ENCODE results near the gene SLC25A22.

SLC25A22 gene

DNA sequence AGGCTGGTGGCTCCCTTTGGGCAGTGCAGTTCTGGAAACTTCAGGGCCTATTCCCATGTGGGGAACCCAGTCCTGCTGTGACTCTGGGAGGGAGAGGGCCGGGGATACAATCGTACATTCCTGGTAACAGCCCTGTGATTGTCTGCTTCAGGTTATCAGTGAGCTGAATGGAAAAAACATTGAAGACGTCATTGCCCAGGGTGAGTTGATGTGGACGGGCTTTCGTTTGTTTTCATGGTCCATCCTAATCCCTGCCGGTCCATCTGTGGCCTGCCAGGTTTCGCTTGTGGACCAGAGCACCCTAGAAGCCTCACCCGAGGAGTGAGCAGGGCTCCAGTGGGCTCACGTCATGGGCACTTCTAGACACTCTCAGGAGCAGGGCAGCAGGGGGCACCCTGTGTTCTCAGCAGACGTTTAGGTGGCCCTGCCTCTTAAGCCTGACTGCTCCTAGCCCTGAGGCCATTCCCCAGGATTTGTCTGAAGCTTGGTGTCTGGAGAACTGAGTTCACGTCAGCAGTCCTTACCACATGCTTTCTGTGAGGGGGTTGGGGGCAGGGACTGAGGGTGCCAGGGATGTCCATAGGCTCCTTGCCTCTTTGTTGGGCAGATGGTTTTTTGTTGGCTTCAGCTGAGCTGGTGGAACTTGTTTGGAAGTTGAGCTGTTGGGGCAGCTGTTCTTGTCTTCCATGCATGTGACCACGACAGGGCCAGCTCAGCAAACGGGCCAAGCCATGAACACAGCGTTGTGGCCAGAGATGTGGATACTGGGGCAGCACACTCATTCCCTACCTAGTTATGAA, 13.6 kb upstream of the SLC25A22 start:
- 85% methylated on average over 14 of the region's 14 CpGs for WGBS

DNA sequence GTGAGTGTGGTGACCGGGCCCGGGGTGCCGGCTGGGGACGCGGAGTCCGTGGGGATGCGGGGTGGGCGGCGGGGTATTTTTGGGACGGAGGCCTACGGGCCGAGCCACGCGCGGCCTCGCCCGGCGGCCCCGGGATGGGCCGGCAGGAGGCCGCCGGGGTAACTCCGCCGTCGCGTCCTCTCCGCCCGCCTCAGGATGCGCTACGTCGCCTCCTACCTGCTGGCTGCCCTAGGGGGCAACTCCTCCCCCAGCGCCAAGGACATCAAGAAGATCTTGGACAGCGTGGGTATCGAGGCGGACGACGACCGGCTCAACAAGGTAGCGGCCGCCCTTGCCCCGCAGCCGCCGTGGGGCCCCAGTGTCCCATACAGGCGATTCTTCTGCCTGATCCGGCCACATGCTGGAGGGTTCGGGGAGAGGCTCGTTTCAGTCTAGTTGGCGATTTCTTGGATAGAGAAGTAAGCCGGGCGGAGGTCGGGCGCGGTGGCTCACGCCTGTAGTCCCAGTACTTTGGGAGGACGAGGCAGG, 12.0 kb upstream of the SLC25A22 start:
- Histone ChIP-seq H2AFZ (ENCODE audit: low read depth, low read length) (no peak overlapping the region), H3K27ac (ENCODE audit: low read length, poor library complexity, severe bottlenecking) (no peak overlapping the region), H3K9ac (ENCODE audit: low read length) (peak overlapping the region; percentile 90), H3K4ac (ENCODE audit: low read depth in 1 of 2, low read length in 2 of 2) (peak overlapping the region; percentile 79 to 83), H4K91ac (ENCODE audit: low read length) (peak overlapping the region; percentile 78), H3K36me3 (ENCODE audit: control insufficient read depth in 1 of 2, insufficient read depth in 2 of 2, low read depth in 1 of 2, low read length in 2 of 2) (peaks cover 30 to 35% of the 10 kb centered on the region in 2 experiments), H3K4me3 (ENCODE audit: insufficient read depth in 1 of 2, low read depth in 1 of 2, low read length in 2 of 2) (peak overlapping the region; percentile 83 to 90), H2BK15ac (ENCODE audit: low read depth, poor library complexity, severe bottlenecking) (peak overlapping the region; percentile 12), H3K27me3 (ENCODE audit: control insufficient read depth in 1 of 2, insufficient read depth in 1 of 2, low read length in 2 of 2) (no peaks in the 10 kb centered on the region), H3K14ac (ENCODE audit: low read length in 2 of 2) (peak overlapping the region in 1 of 2 experiments; percentile 5), H3K79me1 (replicated peaks; ENCODE audit: low read length, poor library complexity, severe bottlenecking) (peaks cover 12% of the 10 kb centered on the region), H2AK5ac (ENCODE audit: low read length, severe bottlenecking) (peak overlapping the region; percentile 57), H2BK120ac (ENCODE audit: low read depth, low read length) (no peak overlapping the region), H2BK12ac (ENCODE audit: low read length in 2 of 2) (no peak overlapping the region), H2BK5ac (ENCODE audit: low read depth, low read length, poor library complexity, severe bottlenecking) (no peak overlapping the region), H4K8ac (ENCODE audit: low read length) (no peak overlapping the region), H3K4me1 (ENCODE audit: control insufficient read depth, insufficient read depth, low read depth, low read length) (peaks cover 25% of the 10 kb centered on the region), H3K23ac (ENCODE audit: low read length in 2 of 2) (peak overlapping the region in 1 of 2 experiments; percentile 86), H3K9me3 (ENCODE audit: control insufficient read depth, low read length) (no peaks in the 10 kb centered on the region), H3K18ac (ENCODE audit: low read depth in 1 of 2, low read length in 2 of 2) (peak overlapping the region; percentile 75 to 81), H3K4me2 (ENCODE audit: low read length, poor library complexity, severe bottlenecking) (peak overlapping the region; percentile 67)
- no peak for DNase-seq
- under 1% methylated on average over 35 of the region's 55 CpGs for WGBS

More for the DNA sequence above, 13.6 kb upstream of the SLC25A22 start:
- no peak overlapping the region for H2BK12ac ChIP-seq (ENCODE audit: low read length in 2 of 2)
- H3K23ac ChIP-seq (ENCODE audit: low read length in 2 of 2) = no peak overlapping the region
- H3K4me1 ChIP-seq (ENCODE audit: control insufficient read depth, insufficient read depth, low read depth, low read length) = peaks cover 21% of the 10 kb centered on the region
- H3K9ac ChIP-seq (ENCODE audit: low read length) = peak overlapping the region; percentile 90
- H3K9me3 ChIP-seq (ENCODE audit: control insufficient read depth, low read length) = no peaks in the 10 kb centered on the region
- no peak overlapping the region for H4K91ac ChIP-seq (ENCODE audit: low read length)
- peak overlapping the region; percentile 67 for H3K4me2 ChIP-seq (ENCODE audit: low read length, poor library complexity, severe bottlenecking)
- peaks cover 12% of the 10 kb centered on the region for H3K79me1 ChIP-seq (replicated peaks; ENCODE audit: low read length, poor library complexity, severe bottlenecking)
- no peak overlapping the region for H2BK5ac ChIP-seq (ENCODE audit: low read depth, low read length, poor library complexity, severe bottlenecking)
- no peak overlapping the region for H2BK15ac ChIP-seq (ENCODE audit: low read depth, poor library complexity, severe bottlenecking)
- no peak overlapping the region for H2AFZ ChIP-seq (ENCODE audit: low read depth, low read length)
- H3K36me3 ChIP-seq (ENCODE audit: control insufficient read depth in 1 of 2, insufficient read depth in 2 of 2, low read depth in 1 of 2, low read length in 2 of 2) = peaks cover 30 to 48% of the 10 kb centered on the region in 2 experiments
- no peak overlapping the region for H3K27ac ChIP-seq (ENCODE audit: low read length, poor library complexity, severe bottlenecking)
- peak; percentile 38 for DNase-seq
- no peak overlapping the region for H3K4ac ChIP-seq (ENCODE audit: low read depth in 1 of 2, low read length in 2 of 2)
- peak overlapping the region; percentile 30 for H2AK5ac ChIP-seq (ENCODE audit: low read length, severe bottlenecking)
- H3K14ac ChIP-seq (ENCODE audit: low read length in 2 of 2) = no peak overlapping the region
- H3K18ac ChIP-seq (ENCODE audit: low read depth in 1 of 2, low read length in 2 of 2) = no peak overlapping the region
- H3K27me3 ChIP-seq (ENCODE audit: control insufficient read depth in 1 of 2, insufficient read depth in 1 of 2, low read length in 2 of 2) = no peaks in the 10 kb centered on the region
- no peak overlapping the region for H2BK120ac ChIP-seq (ENCODE audit: low read depth, low read length)
- peak overlapping the region; percentile 31 for H4K8ac ChIP-seq (ENCODE audit: low read length)
- H3K4me3 ChIP-seq (ENCODE audit: insufficient read depth in 1 of 2, low read depth in 1 of 2, low read length in 2 of 2) = peak overlapping the region in 1 of 2 experiments; percentile 83

DNA sequence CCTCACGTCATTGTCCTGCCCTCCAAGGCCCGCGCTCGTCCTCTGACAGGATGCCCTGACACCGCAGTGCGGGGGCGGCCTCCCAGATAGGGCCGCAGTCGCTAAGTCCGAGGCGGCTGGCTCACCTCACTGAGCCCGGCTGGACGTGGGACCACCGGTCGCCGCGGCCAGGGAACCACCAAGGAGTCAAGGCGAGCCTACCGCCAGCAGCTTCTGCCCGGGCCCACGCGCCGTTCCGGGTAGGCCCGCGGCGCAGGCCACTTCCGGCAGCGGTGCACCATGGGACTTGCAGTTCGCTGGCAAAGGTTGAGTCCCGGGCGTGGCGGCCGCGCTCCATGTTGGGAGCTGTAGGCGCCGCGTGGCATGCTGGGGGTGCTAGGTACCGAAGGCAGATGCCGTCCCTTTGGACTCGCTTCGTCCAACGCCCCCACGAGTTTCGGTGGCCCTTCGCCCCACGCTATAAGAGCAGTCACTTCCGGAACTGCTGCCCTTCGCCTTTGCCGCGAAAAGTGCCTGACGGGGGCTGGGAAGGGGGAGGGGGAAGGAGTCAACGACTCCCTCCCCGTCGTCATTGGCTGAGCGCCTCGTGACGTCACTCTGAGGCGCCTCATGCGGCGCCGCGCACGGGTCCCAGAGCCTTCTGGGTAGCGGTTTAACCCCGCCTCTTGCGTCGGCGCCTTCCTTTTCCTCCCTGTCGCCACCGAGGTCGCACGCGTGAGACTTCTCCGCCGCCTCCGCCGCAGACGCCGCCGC, 11.4 kb upstream of the SLC25A22 start, which contains the start of gene RPLP2:
Gene RPLP2, plus strand, starts transcription at position 681 of the 753 bp plus-strand sequence. CDS start 268 bp downstream, outside the sequence.
- Histone ChIP-seq H2BK5ac (ENCODE audit: low read depth, low read length, poor library complexity, severe bottlenecking) (peak within 1 kb of the TSS; percentile 79), H3K4me1 (ENCODE audit: control insufficient read depth, insufficient read depth, low read depth, low read length) (peaks cover 29% of the 10 kb centered on the region), H3K18ac (ENCODE audit: low read depth in 1 of 2, low read length in 2 of 2) (peak within 1 kb of the TSS; percentile 94 to 97), H3K27me3 (ENCODE audit: control insufficient read depth in 1 of 2, insufficient read depth in 1 of 2, low read length in 2 of 2) (no peaks in the 10 kb centered on the region), H4K91ac (ENCODE audit: low read length) (peak within 1 kb of the TSS; percentile 96), H3K9me3 (ENCODE audit: control insufficient read depth, low read length) (no peaks in the 10 kb centered on the region), H3K4me3 (ENCODE audit: insufficient read depth in 1 of 2, low read depth in 1 of 2, low read length in 2 of 2) (peak within 1 kb of the TSS; percentile 83 to 90), H3K36me3 (ENCODE audit: control insufficient read depth in 1 of 2, insufficient read depth in 2 of 2, low read depth in 1 of 2, low read length in 2 of 2) (peaks cover 30% of the 10 kb centered on the region in 2 experiments), H2BK15ac (ENCODE audit: low read depth, poor library complexity, severe bottlenecking) (peak within 1 kb of the TSS; percentile 12), H3K23ac (ENCODE audit: low read length in 2 of 2) (peak within 1 kb of the TSS in 1 of 2 experiments; percentile 86), H2BK120ac (ENCODE audit: low read depth, low read length) (peak within 1 kb of the TSS; percentile 65), H3K9ac (ENCODE audit: low read length) (peak within 1 kb of the TSS; percentile 90), H3K14ac (ENCODE audit: low read length in 2 of 2) (peak within 1 kb of the TSS in 1 of 2 experiments; percentile 99), H2BK12ac (ENCODE audit: low read length in 2 of 2) (peak within 1 kb of the TSS in 1 of 2 experiments; percentile 60), H3K4ac (ENCODE audit: low read depth in 1 of 2, low read length in 2 of 2) (peak within 1 kb of the TSS; percentile 79 to 92), H3K79me1 (replicated peaks; ENCODE audit: low read length, poor library complexity, severe bottlenecking) (peaks cover 15% of the 10 kb centered on the region), H3K27ac (ENCODE audit: low read length, poor library complexity, severe bottlenecking) (peak within 1 kb of the TSS; percentile 90), H4K8ac (ENCODE audit: low read length) (peak within 1 kb of the TSS; percentile 93), H2AK5ac (ENCODE audit: low read length, severe bottlenecking) (peak within 1 kb of the TSS; percentile 57), H2AFZ (ENCODE audit: low read depth, low read length) (peak within 1 kb of the TSS; percentile 84), H3K4me2 (ENCODE audit: low read length, poor library complexity, severe bottlenecking) (peak within 1 kb of the TSS; percentile 67)
- WGBS = under 1% methylated on average over 69 of the region's 81 CpGs
- DNase-seq = peak; percentile 98
